Ishikawa (cell line): Measurements from ENCODE around the gene RPL39.

ENCODE experiments used
- CEBPB ChIP-seq: IDR thresholded peaks from 2 replicates; pipeline ENCODE4 v1.6.1; 2012
- CREB1 ChIP-seq: IDR thresholded peaks from 2 replicates; pipeline ENCODE4 v1.6.1; 2012; ENCODE audit warnings: low read depth
- EGR1 ChIP-seq: IDR thresholded peaks from 2 replicates; pipeline ENCODE4 v1.6.1; 2012
- EP300 ChIP-seq: IDR thresholded peaks from 2 replicates; pipeline ENCODE4 v1.6.1; 2012; ENCODE audit warnings: borderline replicate concordance
- FOXM1 ChIP-seq: IDR thresholded peaks from 2 replicates; pipeline ENCODE4 v1.6.1; 2012; ENCODE audit warnings: low read depth, borderline replicate concordance
- NFIC ChIP-seq: IDR thresholded peaks from 2 replicates; pipeline ENCODE4 v1.6.1; 2012
- RAD21 ChIP-seq: IDR thresholded peaks from 2 replicates; pipeline ENCODE4 v1.6.1; 2012; ENCODE audit warnings: low read depth
- TAF1 ChIP-seq: IDR thresholded peaks from 2 replicates; pipeline ENCODE4 v1.6.1; 2012; ENCODE audit warnings: low read depth, mild to moderate bottlenecking
- TCF12 ChIP-seq: IDR thresholded peaks from 2 replicates; pipeline ENCODE4 v1.6.1; 2012; ENCODE audit warnings: low read depth
- TEAD4 ChIP-seq: IDR thresholded peaks from 2 replicates; pipeline ENCODE4 v1.6.1; 2012
- YY1 ChIP-seq: IDR thresholded peaks from 2 replicates; pipeline ENCODE4 v1.6.1; 2012; ENCODE audit warnings: low read depth
- ZBTB7A ChIP-seq: IDR thresholded peaks from 2 replicates; pipeline ENCODE4 v1.6.1; 2012; ENCODE audit warnings: low read depth
- TF ChIP-seq, protein P1 (sequence below): IDR thresholded peaks from 2 replicates; pipeline ENCODE4 v1.6.1; 2012
- TF ChIP-seq, protein P2 (sequence below): IDR thresholded peaks from 2 replicates; pipeline ENCODE4 v1.6.1; 2012; ENCODE audit warnings: low read depth, mild to moderate bottlenecking
- TF ChIP-seq, protein P3 (sequence below): IDR thresholded peaks from 2 replicates; pipeline ENCODE4 v1.6.1; 2012

Gene RPL39

DNA sequence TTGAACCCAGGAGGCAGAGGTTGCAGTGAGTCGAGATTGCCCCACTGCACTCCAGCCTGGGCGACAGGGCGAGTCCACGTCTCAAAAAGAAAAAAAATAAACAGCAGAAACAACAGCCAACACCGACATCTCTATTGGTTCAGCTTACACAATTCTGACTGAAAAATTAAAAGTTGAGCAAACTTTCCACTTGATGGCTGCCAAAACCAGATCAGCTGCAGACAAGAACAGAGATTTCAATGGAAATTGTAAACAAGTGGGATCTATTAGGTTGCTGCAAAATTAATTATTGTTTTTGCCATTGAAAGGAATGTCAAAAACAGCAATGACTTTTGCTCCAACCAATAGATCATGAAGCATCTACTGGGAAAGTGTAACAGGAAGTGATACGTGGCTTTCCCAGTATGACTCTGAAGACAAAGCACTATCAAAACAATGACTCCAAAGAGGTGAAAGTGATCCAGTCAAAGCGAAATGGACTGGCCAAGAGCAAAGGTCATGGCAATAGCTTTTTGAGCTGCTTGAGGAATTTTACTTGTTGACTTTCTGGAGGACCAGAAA, 35.0 kb upstream of the RPL39 start:
- no peak for TF ChIP-seq CREB1
- TF ChIP-seq EGR1 = no peak
- TF ChIP-seq, protein P1, sequence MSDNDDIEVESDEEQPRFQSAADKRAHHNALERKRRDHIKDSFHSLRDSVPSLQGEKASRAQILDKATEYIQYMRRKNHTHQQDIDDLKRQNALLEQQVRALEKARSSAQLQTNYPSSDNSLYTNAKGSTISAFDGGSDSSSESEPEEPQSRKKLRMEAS = no peak
- TF ChIP-seq YY1 = no peak
- TF ChIP-seq TAF1 = no peak
- TF ChIP-seq EP300 = no peak
- no peak for TF ChIP-seq TEAD4
- no peak for TF ChIP-seq TCF12
- TF ChIP-seq, protein P2, sequence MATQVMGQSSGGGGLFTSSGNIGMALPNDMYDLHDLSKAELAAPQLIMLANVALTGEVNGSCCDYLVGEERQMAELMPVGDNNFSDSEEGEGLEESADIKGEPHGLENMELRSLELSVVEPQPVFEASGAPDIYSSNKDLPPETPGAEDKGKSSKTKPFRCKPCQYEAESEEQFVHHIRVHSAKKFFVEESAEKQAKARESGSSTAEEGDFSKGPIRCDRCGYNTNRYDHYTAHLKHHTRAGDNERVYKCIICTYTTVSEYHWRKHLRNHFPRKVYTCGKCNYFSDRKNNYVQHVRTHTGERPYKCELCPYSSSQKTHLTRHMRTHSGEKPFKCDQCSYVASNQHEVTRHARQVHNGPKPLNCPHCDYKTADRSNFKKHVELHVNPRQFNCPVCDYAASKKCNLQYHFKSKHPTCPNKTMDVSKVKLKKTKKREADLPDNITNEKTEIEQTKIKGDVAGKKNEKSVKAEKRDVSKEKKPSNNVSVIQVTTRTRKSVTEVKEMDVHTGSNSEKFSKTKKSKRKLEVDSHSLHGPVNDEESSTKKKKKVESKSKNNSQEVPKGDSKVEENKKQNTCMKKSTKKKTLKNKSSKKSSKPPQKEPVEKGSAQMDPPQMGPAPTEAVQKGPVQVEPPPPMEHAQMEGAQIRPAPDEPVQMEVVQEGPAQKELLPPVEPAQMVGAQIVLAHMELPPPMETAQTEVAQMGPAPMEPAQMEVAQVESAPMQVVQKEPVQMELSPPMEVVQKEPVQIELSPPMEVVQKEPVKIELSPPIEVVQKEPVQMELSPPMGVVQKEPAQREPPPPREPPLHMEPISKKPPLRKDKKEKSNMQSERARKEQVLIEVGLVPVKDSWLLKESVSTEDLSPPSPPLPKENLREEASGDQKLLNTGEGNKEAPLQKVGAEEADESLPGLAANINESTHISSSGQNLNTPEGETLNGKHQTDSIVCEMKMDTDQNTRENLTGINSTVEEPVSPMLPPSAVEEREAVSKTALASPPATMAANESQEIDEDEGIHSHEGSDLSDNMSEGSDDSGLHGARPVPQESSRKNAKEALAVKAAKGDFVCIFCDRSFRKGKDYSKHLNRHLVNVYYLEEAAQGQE = no peak
- no peak for TF ChIP-seq ZBTB7A
- no peak for TF ChIP-seq CEBPB
- TF ChIP-seq, protein P3, sequence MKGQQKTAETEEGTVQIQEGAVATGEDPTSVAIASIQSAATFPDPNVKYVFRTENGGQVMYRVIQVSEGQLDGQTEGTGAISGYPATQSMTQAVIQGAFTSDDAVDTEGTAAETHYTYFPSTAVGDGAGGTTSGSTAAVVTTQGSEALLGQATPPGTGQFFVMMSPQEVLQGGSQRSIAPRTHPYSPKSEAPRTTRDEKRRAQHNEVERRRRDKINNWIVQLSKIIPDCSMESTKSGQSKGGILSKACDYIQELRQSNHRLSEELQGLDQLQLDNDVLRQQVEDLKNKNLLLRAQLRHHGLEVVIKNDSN = no peak
- no peak for TF ChIP-seq NFIC
- TF ChIP-seq FOXM1 = no peak
- no peak for TF ChIP-seq RAD21

- TF ChIP-seq, protein P1 = no peak
- TF ChIP-seq TEAD4 = no peak
- TF ChIP-seq EP300 = no peak
- TF ChIP-seq TCF12 = no peak
- TF ChIP-seq CEBPB = no peak
- no peak for TF ChIP-seq CREB1
- TF ChIP-seq, protein P3 = no peak
- TF ChIP-seq, protein P2 = no peak
- no peak for TF ChIP-seq FOXM1
- no peak for TF ChIP-seq NFIC
- TF ChIP-seq EGR1 = no peak
- no peak for TF ChIP-seq RAD21
- TF ChIP-seq ZBTB7A = no peak
- no peak for TF ChIP-seq TAF1
- TF ChIP-seq YY1 = no peak
Observed at GRCh38 chrX:119817130-119817690, 25.8 kb upstream of the RPL39 start.

DNA sequence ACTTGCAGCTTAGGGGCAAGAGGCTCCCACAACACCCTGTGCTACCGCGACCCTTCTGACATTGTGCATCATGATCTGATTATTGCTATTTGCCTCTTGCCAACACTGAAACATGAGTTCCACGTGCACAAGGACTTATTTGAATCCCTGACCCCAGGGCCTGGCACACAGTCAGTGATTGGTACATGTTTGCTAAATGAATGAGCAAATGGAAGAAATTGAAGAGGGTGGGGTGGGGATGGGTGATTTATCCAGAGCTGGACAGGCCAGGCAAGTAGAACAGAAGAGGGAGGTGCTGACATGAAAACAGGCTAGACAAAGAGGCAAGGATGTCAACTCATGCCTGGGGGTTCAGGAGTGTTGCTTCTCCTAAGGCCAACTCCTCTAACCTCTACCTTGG, 24.9 kb upstream of the RPL39 start:
- no peak for TF ChIP-seq NFIC
- no peak for TF ChIP-seq RAD21
- TF ChIP-seq, protein P1 = no peak
- TF ChIP-seq, protein P3 = no peak
- TF ChIP-seq CEBPB = no peak
- no peak for TF ChIP-seq TAF1

DNA sequence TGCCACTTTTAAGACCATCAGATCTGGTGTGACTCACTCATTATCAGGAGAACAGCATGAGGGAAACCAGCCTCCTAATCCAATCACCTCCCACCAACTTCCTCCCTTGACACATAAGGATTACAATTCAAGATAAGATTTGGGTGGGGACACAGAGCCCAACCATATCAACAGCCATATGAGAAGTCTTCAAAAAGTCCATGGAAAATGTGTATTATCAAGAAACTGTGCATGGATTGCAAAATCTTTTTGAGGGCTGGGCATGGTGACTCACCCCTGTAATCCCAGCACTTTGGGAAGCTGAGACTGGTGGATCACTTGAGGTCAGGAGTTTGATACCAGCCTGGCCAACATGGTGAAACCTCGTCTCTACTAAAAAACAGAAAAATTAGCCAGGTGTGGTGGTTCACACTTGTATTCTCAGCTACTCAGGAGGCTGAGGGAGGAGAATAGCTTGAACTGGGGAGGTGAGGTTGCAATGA, 17.8 kb upstream of the RPL39 start:
- TF ChIP-seq FOXM1 (no peak), CREB1 (no peak)

DNA sequence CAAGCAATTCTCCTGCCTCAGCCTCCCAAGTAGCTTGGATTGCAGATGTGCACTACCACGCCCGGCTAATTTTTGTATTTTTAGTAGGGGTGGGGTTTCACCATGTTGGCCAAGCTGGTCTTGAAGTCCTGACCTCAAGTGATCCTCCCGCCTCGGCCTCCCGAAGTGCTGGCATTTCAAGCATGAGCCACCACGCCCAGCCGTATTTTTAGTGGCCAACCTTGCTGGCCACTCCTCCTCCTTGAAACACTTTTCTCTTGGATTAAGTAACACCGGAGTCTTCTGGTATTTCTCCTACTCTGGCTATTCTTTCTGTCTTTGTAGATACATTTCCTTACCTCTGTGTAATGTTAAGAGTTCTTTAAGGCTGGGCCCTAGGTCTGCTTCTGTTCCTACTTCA, 11.1 kb upstream of the RPL39 start:
- TF ChIP-seq FOXM1 (no peak), TAF1 (no peak), YY1 (no peak), RAD21 (no peak), TEAD4 (no peak), CREB1 (no peak), TCF12 (no peak)
- TF ChIP-seq, protein P3 = no peak
- TF ChIP-seq, protein P2 = no peak
